LNCAP (cell line): ENCODE measurements around the gene RHBDF2.

ENCODE experiments used
- TF ChIP-seq, protein P1 (sequence below): fragments of 450-650 bp; IDR thresholded peaks from 2 replicates; pipeline ENCODE4 v1.5.1; 2017; ENCODE audit warnings: mild to moderate bottlenecking

Gene RHBDF2

DNA sequence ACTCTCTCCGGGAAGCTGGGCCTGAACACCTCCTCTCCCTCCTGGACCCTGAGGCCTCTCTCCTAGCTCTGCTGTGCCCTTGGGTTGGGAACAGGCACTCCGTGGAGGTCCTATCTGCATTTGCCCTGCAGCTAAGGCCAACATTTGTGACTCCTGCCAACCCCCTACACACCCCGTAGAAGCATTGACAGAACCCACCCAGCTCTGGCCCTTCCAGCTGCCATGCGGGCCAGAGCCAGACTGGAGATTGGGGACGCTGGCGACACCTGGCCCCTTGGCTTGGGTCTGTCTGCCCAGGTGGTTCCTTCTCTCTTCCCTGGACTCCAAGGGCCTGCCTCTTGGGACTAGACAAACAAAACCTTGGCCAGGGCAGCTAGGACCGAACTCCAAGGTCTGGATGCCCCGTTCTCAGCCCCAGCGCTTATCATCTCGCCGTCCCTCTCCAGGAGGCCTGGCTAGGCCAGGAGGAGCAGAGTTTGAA lies 644 bp upstream of the RHBDF2 start:
- TF ChIP-seq, protein P1, sequence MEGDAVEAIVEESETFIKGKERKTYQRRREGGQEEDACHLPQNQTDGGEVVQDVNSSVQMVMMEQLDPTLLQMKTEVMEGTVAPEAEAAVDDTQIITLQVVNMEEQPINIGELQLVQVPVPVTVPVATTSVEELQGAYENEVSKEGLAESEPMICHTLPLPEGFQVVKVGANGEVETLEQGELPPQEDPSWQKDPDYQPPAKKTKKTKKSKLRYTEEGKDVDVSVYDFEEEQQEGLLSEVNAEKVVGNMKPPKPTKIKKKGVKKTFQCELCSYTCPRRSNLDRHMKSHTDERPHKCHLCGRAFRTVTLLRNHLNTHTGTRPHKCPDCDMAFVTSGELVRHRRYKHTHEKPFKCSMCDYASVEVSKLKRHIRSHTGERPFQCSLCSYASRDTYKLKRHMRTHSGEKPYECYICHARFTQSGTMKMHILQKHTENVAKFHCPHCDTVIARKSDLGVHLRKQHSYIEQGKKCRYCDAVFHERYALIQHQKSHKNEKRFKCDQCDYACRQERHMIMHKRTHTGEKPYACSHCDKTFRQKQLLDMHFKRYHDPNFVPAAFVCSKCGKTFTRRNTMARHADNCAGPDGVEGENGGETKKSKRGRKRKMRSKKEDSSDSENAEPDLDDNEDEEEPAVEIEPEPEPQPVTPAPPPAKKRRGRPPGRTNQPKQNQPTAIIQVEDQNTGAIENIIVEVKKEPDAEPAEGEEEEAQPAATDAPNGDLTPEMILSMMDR, result no peak

DNA sequence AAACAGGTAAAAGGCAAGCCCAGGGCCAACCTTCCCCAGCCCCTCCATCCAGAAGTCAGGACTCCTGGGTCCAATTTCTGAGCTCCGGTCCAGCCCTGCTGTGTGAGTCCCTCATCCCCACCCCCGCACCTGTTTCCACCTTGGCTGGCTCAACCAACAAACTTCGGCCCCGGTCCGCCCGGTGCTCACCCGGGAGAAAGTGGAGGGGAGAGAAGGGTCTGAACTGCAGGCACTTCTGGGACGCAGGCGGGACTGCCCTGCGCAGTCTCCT lies 541 bp downstream of the RHBDF2 start:
- TF ChIP-seq, protein P1, result no peak

DNA sequence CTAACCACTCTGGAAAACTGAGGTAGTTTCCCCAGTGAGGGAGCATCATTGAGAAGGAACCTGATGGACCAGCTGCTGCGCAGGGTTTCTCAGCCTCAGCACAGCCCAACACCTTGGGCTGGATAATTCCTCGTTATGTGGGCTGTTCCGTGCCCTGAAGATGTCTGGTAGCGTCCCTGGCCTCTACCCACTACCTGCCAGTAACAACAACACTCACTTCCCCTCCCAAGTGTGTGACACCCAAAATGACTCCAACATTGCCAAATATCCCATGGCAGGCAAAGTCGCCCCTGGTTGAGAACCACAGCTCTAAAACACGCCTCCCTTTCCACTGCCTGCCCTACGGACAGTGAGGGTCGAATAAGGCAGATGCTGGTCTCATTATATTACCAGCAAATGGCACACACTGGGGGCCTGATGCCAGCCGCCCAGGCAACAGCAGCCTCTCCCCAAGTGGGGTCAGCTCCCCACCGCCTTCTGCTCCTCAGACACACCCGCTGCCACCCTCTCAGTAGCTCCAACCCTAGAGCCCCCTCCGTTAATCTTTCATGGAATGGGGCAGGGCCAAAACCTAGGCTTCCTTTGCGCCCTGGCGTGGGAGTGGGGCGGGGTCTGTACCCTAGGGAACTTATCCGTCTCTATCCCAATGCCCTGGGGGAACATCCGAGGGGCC lies 1.0 kb downstream of the RHBDF2 start:
- TF ChIP-seq, protein P1, result no peak

DNA sequence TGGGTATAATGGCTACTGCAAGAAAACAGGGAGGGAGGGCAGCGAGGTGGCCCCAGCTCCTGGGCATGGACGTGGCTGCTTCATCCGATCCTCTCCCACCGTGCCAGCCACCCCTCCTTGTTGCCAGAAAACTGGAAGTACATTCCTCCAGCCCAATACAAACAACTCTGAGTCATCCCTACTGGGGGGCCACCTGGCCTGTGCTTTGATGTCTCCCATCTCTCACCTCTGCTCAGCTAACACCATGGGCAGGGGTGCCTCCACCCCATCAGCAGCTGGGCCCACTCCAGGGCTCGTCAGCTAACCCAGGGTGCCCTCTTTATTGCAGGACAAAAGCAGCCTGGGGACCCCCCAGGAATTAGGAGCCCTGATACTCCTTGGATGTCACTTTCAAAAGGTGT lies 2.0 kb downstream of the RHBDF2 start:
- TF ChIP-seq, protein P1, result no peak

DNA sequence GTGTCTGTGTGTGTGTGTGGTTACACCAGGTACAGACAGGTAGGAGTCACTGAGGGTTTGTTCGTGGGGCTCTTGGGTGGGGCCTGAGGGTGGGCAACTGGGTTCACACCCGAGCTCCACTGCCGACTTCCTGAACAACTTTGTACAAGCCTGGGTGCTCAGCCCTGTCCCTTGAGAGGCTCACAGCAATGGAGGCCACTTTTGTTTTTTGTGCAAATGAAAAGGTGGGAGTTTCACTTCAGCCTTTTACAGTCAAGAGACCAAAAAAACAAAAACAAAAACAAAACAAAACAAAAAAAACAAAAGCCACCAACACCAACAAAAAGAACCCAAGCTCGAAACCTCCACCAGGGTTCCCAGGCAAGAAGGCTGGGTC lies 2.4 kb downstream of the RHBDF2 start:
- TF ChIP-seq, protein P1, result no peak

DNA sequence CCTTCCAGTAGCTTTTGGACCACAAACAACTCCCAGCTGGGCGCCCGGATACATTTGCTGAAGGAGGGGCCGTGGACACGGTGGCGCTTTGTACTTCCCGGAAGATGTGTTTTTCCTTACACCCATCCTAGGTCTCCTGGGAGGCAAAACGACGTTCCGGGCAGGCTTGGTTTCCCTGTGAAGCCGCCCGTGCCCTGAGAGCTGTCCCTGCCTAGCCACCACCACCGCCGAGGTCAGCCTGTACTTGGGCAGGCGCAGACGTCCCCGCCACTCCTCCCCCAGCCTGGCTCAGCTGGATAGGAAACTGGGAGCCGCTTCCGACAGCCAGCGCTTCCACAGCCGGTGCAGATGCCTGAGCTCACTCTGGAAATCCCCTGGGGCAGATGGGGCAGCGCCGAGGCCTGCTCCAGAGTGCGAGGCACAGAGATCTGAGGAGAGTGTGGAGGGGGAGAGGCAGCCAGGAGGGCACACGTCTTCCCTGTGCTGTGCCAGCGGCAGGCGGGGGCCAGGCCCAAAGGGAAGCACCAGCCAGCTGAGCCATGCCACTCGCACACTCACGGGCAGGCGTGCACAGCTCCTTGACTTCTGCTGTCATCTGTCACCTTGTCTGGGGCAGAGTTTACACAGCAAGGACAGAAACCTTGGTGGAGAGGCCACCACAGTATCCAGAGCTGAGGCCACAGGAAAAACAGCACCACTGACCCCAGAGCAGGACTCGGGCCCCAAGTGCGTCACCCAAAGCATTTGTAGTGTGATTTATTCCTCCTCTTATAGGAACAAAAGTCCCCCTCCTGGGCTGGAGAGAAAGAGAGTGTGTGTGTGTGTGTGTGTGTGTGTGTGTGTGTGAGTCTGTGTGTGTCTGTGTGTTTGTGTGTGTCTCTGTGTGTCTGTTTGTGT lies 3.0 kb downstream of the RHBDF2 start:
- TF ChIP-seq, protein P1, result no peak

DNA sequence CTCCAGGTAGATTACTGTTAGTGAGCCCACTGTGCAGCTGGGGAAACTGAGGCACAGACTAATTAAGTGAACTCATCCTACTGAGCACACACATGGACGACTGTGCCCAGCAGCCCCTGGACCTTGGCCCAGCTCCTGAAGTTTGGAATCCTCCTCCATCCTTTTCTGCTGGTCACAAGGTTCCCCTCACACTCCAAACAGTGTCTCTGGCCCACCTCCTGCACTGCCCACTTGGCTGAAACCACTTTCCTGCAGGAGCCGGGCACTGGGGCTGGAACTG lies 3.6 kb downstream of the RHBDF2 start:
- TF ChIP-seq, protein P1, result no peak
